Liver (tissue), 9 donors: ENCODE results near the gene TRDN. TPM values are rescaled to one million over a fixed set of nuclear protein-coding genes. Genes with fewer than 3 reads are reported as not detected.

Experiments
- DNase-seq: peaks from one replicate; pipeline ENCODE4 v3.0.0-alpha.2; 2017; ENCODE audit warnings: low spot score
- H3K27ac ChIP-seq, 2 donors: one replicate each; pipeline ENCODE4 v1.7.0; 2013; ENCODE audit warnings: inconsistent platforms in 2 of 2, low read length in 2 of 2, control low read depth in 1 of 2, low read depth in 1 of 2, mild to moderate bottlenecking in 1 of 2
- H3K27me3 ChIP-seq, 4 donors: one replicate each; pipeline versions ENCODE4 v1.6.1 to v1.7.0; 2013; ENCODE audit warnings: low read length in 3 of 4, inconsistent platforms in 1 of 4, mild to moderate bottlenecking in 1 of 4, moderate library complexity in 1 of 4; ENCODE audit not compliant: control insufficient read depth in 4 of 4, insufficient read depth in 4 of 4
- H3K36me3 ChIP-seq, 4 donors: one replicate each; pipeline versions ENCODE4 v1.6.1 to v1.7.0; 2013; ENCODE audit warnings: low read length in 3 of 4, mild to moderate bottlenecking in 3 of 4, low read depth in 1 of 4, moderate library complexity in 1 of 4; ENCODE audit not compliant: control insufficient read depth in 4 of 4, insufficient read depth in 3 of 4
- H3K4me1 ChIP-seq, 4 donors: one replicate each; pipeline versions ENCODE4 v1.6.1 to v1.7.0; 2013; ENCODE audit warnings: low read length in 3 of 4, mild to moderate bottlenecking in 3 of 4, moderate library complexity in 1 of 4; ENCODE audit not compliant: control insufficient read depth in 4 of 4, insufficient read depth in 4 of 4
- H3K4me3 ChIP-seq, 3 donors: one replicate each; pipeline versions ENCODE4 v1.6.1 to v1.7.0; 2013; ENCODE audit warnings: low read length in 3 of 3, control low read depth in 1 of 3, low read depth in 1 of 3, mild to moderate bottlenecking in 1 of 3
- H3K9ac ChIP-seq, 2 donors: one replicate each; pipeline ENCODE4 v1.7.0; 2013; ENCODE audit warnings: low read length in 2 of 2, mild to moderate bottlenecking in 2 of 2, moderate library complexity in 2 of 2, control low read depth in 1 of 2, low read depth in 1 of 2
- H3K9me3 ChIP-seq, 4 donors: one replicate each; pipeline versions ENCODE4 v1.6.1 to v1.7.0; 2013; ENCODE audit warnings: low read length in 3 of 4; ENCODE audit not compliant: control insufficient read depth in 4 of 4
- ATF3 ChIP-seq: IDR thresholded peaks from 2 replicates; pipeline ENCODE4 v1.6.1; 2016; ENCODE audit warnings: antibody characterized with exemption
- CTCF ChIP-seq: fragments of 150-350 bp; IDR thresholded peaks from 2 replicates; pipeline ENCODE4 v1.5.1; 2017; ENCODE audit warnings: improper control_type of control experiment, low read depth, low read length; ENCODE audit not compliant: missing input control
- EGR1 ChIP-seq, 2 donors: IDR thresholded peaks; 2 replicates each; pipeline ENCODE4 v1.6.1; 2016 to 2018; ENCODE audit warnings: antibody characterized with exemption in 2 of 2, low read depth in 2 of 2
- FOXA2 ChIP-seq: IDR thresholded peaks from 2 replicates; pipeline ENCODE4 v1.6.1; 2016; ENCODE audit warnings: antibody characterized with exemption
- GABPA ChIP-seq, 2 donors: IDR thresholded peaks in 1 of 2; conservative IDR thresholded peaks in 1 of 2; 2 replicates each; pipeline ENCODE4 v1.6.1; 2016; ENCODE audit warnings: antibody characterized with exemption in 2 of 2, mild to moderate bottlenecking in 1 of 2, moderate library complexity in 1 of 2
- HNF4A ChIP-seq, 2 donors: conservative IDR thresholded peaks; 2 replicates each; pipeline ENCODE4 v1.6.1; 2016; ENCODE audit warnings: antibody characterized with exemption in 2 of 2, mild to moderate bottlenecking in 2 of 2
- HNF4G ChIP-seq: IDR thresholded peaks from 2 replicates; pipeline ENCODE4 v1.6.1; 2016; ENCODE audit warnings: antibody characterized with exemption
- JUND ChIP-seq, 2 donors: IDR thresholded peaks; 2 replicates each; pipeline ENCODE4 v1.6.1; 2016; ENCODE audit warnings: antibody characterized with exemption in 2 of 2
- MAX ChIP-seq: IDR thresholded peaks from 2 replicates; pipeline ENCODE4 v1.6.1; 2016; ENCODE audit warnings: antibody characterized with exemption
- NR2F2 ChIP-seq: IDR thresholded peaks from 2 replicates; pipeline ENCODE4 v1.6.1; 2016; ENCODE audit warnings: antibody characterized with exemption
- RAD21 ChIP-seq, 2 donors: IDR thresholded peaks; 2 replicates each; pipeline ENCODE4 v1.6.1; 2016; ENCODE audit warnings: antibody characterized with exemption in 2 of 2, mild to moderate bottlenecking in 2 of 2
- REST ChIP-seq: IDR thresholded peaks from 2 replicates; pipeline ENCODE4 v1.6.1; 2016; ENCODE audit warnings: antibody characterized with exemption, mild to moderate bottlenecking
- RXRA ChIP-seq, 2 donors: IDR thresholded peaks; 2 replicates each; pipeline ENCODE4 v1.6.1; 2017 to 2018; ENCODE audit warnings: antibody characterized with exemption in 2 of 2, mild to moderate bottlenecking in 1 of 2
- SP1 ChIP-seq: IDR thresholded peaks from 2 replicates; pipeline ENCODE4 v1.6.1; 2018; ENCODE audit warnings: antibody characterized with exemption, mild to moderate bottlenecking
- TAF1 ChIP-seq: conservative IDR thresholded peaks from 2 replicates; pipeline ENCODE4 v1.6.1; 2016; ENCODE audit warnings: antibody characterized with exemption, mild to moderate bottlenecking
- ZBTB33 ChIP-seq: IDR thresholded peaks from 2 replicates; pipeline ENCODE4 v1.6.1; 2016; ENCODE audit warnings: antibody characterized with exemption
- WGBS: extraction: QIAGEN DNeasy Blood & Tissue Kit; methylation state at CpG from one replicate; pipeline ENCODE4 v1.1.7; 2013; 5-methylcytosine and 5-hydroxymethylcytosine counted together
- polyA plus RNA-seq, 2 donors: library from polyadenylated mRNA; stranded (reverse) in 1 of 2; unstranded in 1 of 2; fragments of 200-250 nt in 1 of 2; fragments of >200 nt in 1 of 2; fragmentation: Nextera tagmentation in 1 of 2; extraction: Ambion mirVana in 1 of 2; gene quantifications; one replicate each; pipeline versions ENCODE4 v1.2.1 to v1.2.3, GENCODE V29; 2013 to 2015
- total RNA-seq, 2 donors: library from RNA; depleted of rRNA; stranded (reverse); fragments of >200 nt; gene quantifications; one replicate each; pipeline ENCODE4 v1.2.3, GENCODE V29; 2014
- donor health status: healthy.
- donor health status: healthy.
- donor health status: healthy.
- donor health status: healthy.
- donor health status: healthy.

The TRDN gene
- total and polyA plus RNA-seq, 4 donors = 0.08 to 0.79 TPM; not detected in 2

- no peak for TF ChIP-seq GABPA (IDR thresholded peaks at IDR 0.05 in 1 of 2, conservative IDR thresholded peaks at IDR 0.05 in 1 of 2)
- TF ChIP-seq EGR1 (IDR thresholded peaks at IDR 0.05; ENCODE audit: low read depth in 2 of 2) = no peak
Observed at GRCh38 chr6:123423130-123423529, 213.6 kb downstream of the TRDN start (continued).

- Histone ChIP-seq H3K27ac (no peak overlapping the region), H3K9ac (no peak overlapping the region), H3K4me3 (no peak overlapping the region), H3K9me3 (no peaks in the 10 kb centered on the region), H3K4me1 (no peaks in the 10 kb centered on the region), H3K27me3 (no peaks in the 10 kb centered on the region), H3K36me3 (no peaks in the 10 kb centered on the region)
- 87% methylated on average over 1 of the region's 1 CpG for WGBS
- no peak for TF ChIP-seq SP1
- TF ChIP-seq ATF3 = no peak
- no peak for TF ChIP-seq FOXA2
- TF ChIP-seq RXRA (IDR thresholded peaks at IDR 0.05) = no peak
- no peak for TF ChIP-seq ZBTB33
- no peak for TF ChIP-seq NR2F2
- no peak for TF ChIP-seq TAF1
- TF ChIP-seq MAX = no peak
- TF ChIP-seq HNF4A (conservative IDR thresholded peaks at IDR 0.05) = no peak
- DNase-seq = no peak
Observed at GRCh38 chr6:123420512-123420911, 216.2 kb downstream of the TRDN start.

- DNase-seq = no peak
- WGBS = 78% methylated on average over 3 of the region's 3 CpGs
- no peak overlapping the region for H3K27ac ChIP-seq
- no peaks in the 10 kb centered on the region for H3K27me3 ChIP-seq
- H3K36me3 ChIP-seq = no peaks in the 10 kb centered on the region
- H3K4me1 ChIP-seq = no peaks in the 10 kb centered on the region
- H3K9ac ChIP-seq = no peak overlapping the region
- no peak overlapping the region for H3K4me3 ChIP-seq
- no peaks in the 10 kb centered on the region for H3K9me3 ChIP-seq
- TF ChIP-seq HNF4A (conservative IDR thresholded peaks at IDR 0.05) = no peak
- no peak for TF ChIP-seq CTCF
- TF ChIP-seq SP1 = no peak
- TF ChIP-seq EGR1 (IDR thresholded peaks at IDR 0.05; ENCODE audit: low read depth in 2 of 2) = no peak
- no peak for TF ChIP-seq JUND (IDR thresholded peaks at IDR 0.05)
- no peak for TF ChIP-seq NR2F2
- no peak for TF ChIP-seq MAX
- no peak for TF ChIP-seq ZBTB33
- no peak for TF ChIP-seq ATF3
- no peak for TF ChIP-seq RAD21 (IDR thresholded peaks at IDR 0.05)
- no peak for TF ChIP-seq TAF1
- no peak for TF ChIP-seq HNF4G
- TF ChIP-seq REST = no peak
Observed at GRCh38 chr6:123418071-123418470, 218.7 kb downstream of the TRDN start.
